Activated naive CD4-positive, alpha-beta T cell treated with Interleukin-2 at 50 U/mL for 16 hours (primary cell): ENCODE measurements around the gene BRSK2.

Experiments
- DNase-seq: peaks from one replicate; pipeline ENCODE4 v3.0.0-alpha.2; 2020

BRSK2 gene

DNA sequence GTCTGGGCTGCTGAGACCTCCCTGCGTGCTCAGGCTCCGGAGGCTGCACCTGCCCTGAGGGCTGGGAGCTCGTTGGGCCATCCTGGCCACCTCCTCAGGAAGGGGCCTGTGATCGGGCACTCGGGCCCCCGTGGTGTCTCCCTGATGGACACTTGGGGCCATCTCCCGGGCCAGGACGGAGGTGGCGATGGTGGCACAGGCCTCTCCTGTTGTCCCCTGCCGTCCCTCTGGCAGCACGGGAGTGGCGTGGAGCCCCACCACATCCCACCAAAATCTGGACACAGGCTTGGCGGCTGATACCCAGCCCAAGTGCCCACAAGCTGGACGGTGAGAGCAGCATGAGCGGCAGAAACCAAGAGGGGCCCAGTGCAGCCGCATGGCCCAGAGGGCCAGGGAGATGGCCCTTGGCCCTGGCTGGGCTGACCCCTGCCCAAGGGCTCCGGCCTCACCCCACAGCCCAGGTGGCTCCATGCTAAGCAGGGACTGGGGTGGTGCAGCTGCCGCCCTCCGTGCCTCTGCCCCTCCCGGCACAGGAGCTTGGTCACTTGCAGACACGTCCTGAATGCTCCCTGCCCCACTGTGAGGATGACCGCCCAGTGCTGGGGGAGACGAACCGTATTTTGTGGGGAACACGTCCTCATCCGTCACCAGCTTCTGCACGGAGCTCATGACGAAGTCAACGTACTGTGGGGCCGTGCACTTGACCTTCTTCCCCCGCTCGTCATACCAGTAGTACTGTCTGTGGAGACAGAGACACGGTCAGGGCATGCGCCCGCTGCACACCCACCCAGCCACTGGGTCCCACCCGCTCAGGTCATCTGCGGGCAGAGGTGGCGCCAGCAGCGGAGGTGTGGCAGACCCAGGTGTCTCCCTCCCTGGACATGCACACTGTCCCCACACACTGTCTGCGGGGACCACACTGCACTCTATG is 81.2 kb downstream of the BRSK2 start:
- DNase-seq = no peak

DNA sequence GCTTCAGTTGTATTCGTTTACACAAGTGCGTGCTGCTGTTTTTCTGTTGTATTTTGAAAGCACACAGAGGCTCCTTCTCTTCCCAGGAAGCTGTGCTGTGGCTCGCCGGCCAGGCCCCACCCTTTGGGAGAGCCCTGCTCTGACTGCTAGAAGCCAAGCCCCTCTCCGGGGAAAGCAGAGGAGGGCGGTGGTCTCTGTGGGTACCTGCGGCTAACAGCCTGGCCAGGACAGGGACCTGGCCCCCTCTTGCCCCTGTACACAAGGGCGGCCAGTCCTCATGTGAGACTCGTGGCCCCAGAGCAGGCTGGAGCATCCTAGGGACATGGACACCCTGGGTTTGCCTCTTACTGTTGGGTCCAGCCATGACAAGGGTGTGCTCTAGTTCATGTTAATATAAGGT is 82.0 kb downstream of the BRSK2 start:
- no peak for DNase-seq

DNA sequence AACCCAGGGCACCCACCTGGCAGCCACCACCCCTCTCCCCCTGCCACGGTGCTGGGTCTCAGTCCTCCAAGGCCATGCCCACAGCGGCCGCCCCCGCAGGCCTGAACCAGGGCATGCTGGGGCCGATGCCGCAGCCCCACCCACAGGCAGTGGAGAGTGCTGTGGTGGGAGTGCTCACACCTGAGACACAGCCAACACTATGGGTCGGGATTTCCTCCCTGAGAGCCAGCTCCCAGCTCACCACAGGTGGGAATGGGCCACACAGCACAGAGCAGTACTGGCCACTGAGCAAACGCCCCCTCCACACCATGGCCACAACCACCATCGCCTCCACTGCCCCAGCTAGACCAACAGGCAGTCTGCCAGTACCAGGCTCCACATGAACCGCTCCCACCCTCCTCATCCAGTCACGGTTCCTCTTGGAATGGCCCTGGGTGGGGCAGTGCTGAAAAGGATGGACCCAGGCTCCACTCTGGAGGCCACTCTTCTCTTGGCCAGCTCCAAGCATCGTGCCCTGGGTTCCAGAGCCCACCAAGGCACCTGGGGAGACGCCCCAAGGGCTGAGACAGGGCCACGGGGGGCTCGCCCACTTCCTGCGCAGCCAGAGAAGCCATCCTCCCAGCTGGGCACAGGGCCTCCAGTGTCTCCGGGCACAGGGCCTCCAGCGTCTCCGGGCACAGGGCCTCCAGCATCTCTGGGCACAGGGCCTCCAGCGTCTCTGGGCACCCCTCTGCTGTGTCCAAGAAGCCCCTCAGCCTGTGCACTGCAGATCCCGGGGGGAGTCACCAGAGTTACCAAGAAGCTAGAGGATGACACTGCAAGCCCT is 82.7 kb downstream of the BRSK2 start:
- no peak for DNase-seq

- DNase-seq = no peak
These were observed 83.4 kb downstream of the BRSK2 start for GRCh38 chr11:1473011-1473628.

DNA sequence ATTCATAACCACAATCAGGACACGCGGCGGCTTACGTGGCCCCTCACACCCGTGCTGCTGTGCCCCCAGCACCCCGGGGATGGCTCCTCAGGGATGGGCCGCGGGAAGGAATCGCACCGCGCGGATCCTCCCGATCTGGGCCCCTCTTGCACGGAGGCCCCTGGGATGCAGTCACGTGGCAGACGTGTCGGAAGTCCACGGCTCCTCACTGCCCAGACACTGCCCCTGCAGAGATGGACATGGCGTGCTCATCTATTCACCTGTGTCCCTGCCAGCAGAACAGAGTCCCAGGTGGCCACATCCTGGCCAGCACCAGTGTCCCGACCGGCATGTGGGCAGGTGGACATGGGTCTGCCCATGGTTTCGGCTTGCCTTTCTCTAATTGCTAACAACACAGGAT is 84.1 kb downstream of the BRSK2 start:
- DNase-seq = no peak

GRCh38 chr11:1475841-1476240 is 86.1 kb downstream of the BRSK2 start:
- no peak for DNase-seq

DNA sequence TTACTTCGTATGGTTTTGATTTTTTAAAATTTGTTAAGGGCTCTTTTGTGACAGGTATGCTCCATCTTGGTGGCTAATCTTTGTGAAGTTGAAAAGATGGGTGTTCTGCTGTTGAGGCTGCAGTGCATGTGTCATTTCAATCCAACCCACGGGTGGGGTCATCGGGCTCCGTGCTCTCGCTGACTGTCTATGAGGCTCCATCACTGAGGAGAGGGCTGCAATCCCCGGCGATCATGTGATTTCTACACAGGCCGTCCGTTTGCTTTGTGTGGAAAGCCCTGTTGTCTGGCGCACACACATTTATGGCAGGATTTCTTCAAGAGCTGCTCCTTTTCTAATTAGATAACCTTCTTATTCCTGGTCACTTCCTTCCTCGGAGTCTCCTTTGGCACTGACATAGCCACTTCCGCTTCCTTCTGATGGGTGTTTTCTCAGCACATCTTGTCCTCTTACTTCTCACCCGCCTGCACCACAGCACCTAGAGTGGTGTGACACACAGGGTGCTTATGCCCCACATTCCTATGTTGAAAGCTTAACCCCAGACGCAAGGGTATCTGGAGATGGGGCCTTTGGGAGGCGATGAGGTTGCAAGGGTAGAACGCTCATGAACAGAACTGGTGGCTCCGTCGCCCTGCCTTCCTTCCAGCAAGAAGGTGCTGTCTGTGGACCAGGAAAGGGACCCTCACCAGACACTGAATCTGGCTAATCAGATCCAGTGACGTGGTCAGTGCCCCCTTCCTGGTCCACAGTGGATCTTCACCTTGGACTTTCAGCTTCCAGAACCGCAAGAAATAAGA is 87.4 kb downstream of the BRSK2 start:
- DNase-seq = no peak

- no peak for DNase-seq
These were observed 88.3 kb downstream of the BRSK2 start for GRCh38 chr11:1478011-1478410.

GRCh38 chr11:1478544-1478943 is 88.8 kb downstream of the BRSK2 start:
- DNase-seq = no peak

DNA sequence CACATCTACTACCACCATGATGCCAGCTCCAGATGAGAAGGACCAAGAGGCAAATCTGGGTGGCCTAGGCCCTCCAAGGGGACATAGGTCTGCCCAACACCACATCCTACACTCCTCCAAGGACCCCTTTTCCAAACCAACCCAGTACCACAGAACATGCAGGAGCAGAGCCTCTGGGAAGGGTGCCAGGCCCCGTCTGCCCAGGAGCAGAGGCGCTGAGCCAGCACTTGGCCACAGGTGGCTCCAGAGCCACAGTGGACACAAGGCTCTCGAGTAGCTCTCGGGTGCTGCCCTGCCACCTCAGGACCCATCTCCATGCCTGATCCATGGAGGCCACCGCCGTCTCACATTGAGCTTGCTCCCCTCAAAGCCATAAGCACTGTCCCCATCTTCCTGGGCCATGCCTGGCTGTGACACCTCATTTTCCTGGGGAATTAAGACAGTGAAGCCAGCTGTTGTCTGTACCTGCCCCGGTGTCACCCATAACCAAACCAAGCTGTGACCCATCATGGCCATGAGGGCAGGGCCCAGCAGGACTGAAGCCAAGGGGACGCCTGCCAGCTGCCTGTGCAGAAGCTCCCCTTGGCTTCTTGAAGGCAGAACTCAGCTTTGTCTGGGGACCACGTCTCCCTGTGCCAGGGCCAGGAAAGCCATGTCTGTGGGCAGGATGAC is 89.4 kb downstream of the BRSK2 start:
- no peak for DNase-seq

DNA sequence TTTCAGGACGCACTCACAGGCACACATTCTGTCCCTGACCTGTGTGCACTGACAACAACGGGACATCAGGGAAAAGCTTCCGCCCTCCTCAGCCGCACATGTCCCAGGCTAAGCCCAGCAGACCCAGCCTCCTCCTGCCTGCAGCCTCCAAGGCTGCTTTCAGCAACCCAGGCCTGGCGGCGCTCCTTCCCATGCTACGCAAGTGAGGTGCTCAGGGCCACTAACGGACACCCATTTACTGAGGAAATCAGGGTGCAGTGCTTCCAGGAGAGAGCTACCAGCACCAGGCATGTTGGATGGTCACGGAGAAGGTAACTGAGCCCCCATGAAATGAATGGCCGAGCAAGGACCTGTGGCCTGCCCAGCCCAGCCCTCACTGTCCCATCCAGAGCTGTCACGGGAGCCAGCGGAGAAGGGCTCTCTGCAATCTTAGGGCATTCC is 90.0 kb downstream of the BRSK2 start:
- DNase-seq = no peak

- no peak for DNase-seq
These were observed 90.4 kb downstream of the BRSK2 start for GRCh38 chr11:1480191-1480554.

DNA sequence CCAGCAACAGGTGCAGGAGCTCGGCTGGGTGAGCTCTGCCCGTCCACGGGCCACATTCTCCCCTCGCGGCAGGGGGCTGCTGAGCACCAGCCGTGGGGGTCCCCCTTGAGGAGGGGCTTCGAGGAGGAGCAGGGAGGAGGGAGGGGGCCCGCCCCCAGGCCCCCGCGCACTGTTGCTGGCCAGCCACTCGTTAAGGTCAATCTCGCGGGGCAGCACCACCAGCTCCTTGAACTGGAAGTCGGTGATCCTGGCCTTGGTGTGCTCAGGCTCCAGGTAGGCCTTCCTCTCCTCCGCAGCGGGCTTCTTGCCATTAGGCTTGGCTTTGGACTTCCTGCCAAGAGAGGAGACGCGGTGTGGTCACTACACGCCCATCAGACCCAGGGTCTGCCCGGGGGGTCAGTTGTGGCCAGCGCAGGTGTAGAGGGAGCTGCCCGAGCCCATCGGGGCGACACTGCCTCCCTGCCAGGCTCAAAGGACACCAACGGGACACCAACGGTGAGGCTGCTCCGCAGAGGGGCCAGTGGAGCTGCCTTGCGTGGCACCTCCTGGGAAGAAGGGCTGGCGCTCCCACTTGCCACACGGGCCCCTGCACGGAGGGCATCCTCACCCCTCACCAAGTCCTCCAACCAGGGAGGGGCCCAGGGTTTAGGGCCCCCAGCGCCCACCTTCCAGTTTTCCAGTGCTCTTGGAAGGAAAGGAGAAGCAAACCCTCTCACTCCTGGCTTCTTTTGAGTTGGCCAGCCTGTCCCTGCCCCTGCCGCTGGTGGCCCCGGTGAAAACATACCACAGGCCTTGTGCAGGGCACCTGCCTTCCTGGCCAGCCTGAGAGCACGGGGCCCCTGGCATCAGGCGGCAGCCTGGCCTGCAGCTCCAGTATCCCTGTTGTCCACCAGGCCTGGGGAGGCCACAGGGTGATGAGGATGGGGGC is 91.1 kb downstream of the BRSK2 start:
- no peak for DNase-seq

GRCh38 chr11:1481483-1481825 is 91.7 kb downstream of the BRSK2 start:
- DNase-seq = no peak

DNA sequence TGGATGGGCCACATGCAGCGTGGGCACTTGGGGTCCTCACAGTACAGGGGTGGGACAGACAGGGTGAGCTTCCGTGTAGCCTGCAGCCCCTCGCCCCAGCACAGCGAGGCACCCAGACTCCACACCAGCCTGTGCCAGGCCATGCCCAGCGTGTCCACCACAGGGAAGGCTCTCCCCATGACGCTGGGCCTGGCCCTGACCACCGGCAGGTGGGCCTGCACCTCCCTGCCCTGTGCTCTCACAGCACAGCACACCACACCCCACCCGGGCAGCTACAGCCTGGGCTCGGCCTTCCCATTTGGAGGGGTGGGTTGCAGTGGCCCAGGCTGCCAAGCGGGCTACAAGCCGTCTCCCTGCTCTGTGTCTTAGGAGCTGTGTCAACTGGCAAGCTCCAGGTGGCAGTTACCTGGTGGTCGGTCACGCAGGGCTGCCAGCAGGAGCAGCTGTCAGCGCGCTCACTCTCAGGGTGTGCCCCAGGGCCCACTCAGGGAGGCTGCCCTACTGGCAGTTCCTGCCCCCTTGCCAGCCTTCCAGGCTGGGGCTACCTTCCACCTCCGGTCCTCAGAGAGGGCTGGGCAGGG is 92.2 kb downstream of the BRSK2 start:
- DNase-seq = no peak

- no peak for DNase-seq
These were observed 93.1 kb downstream of the BRSK2 start for GRCh38 chr11:1482581-1483444.

DNA sequence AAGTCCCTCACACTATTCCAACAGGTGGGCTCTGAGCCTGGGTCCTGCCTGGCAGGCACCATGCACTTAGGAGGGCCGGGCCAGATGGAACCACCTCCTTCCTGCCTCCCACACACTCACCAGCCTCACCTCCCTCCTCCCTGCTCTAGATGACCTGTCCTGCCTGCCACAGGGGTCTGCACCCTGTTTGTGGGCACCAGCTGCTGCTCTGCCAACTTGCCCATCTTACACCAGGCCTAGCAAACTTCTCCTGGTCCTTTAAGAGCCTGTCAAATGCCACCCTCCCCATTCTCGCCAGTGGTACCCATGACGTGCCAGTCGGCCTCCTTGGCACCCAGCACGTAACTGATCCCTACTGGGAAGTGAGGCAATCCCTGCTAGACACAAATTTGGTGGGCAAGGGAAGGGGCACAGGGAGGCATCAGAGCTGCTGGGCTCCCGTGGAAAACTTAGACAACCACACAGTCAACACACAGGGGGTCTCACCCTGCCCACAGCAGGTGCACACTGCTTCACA is 93.8 kb downstream of the BRSK2 start:
- DNase-seq = no peak

- DNase-seq = no peak
These were observed 94.4 kb downstream of the BRSK2 start for GRCh38 chr11:1484061-1484671.
